ENCODE measurements around the gene GID4. TPM values are rescaled to one million over a fixed set of nuclear protein-coding genes. Genes with fewer than 3 reads are reported as not detected.

The GID4 gene
- total RNA-seq, 4 donors from 2014 or later, result 13.9 to 23.5 (median 17.6) TPM

- no peaks in the 10 kb centered on the region for H3K4me1 ChIP-seq
- H3K9me3 ChIP-seq, result no peaks in the 10 kb centered on the region
- DNase-seq (ENCODE audit: low spot score in 2 of 2), result no peak
- TF ChIP-seq CTCF (IDR thresholded peaks at IDR 0.05) (no peak), EP300 (IDR thresholded peaks at IDR 0.05) (no peak), POLR2A (IDR thresholded peaks at IDR 0.05) (no peak), POLR2AphosphoS5 (IDR thresholded peaks at IDR 0.05) (no peak)
- 100% methylated on average over 1 of the region's 1 CpG for WGBS
- no peaks in the 10 kb centered on the region for H3K27me3 ChIP-seq
- no peak overlapping the region for H3K27ac ChIP-seq
- H3K36me3 ChIP-seq, result no peaks in the 10 kb centered on the region
- no peak overlapping the region for H3K4me3 ChIP-seq
Measured at GRCh38 chr17:18117533-18117932, 78.3 kb downstream of the GID4 start.

Other genes with a start within 250 kb of the GID4 start
- 100 to 1,000 TPM in 2 of 4 donors, 10 to 100 TPM in 2; 78.1 to 124 (median 91.7) TPM for gene SREBF1, start 202.4 kb upstream of the GID4 start, total RNA-seq
- gene TOM1L2, start 67.0 kb upstream of the GID4 start, total RNA-seq, result 100 to 1,000 TPM; 128 to 259 (median 162) TPM
- gene DRC3, start 66.5 kb upstream of the GID4 start, total RNA-seq, result 10 to 100 TPM in 1 of 4 donors, 1 to 10 TPM in 3; 2.0 to 10.6 (median 5.5) TPM
- gene ATPAF2, start 240 bp upstream of the GID4 start, total RNA-seq, result 10 to 100 TPM; 18.2 to 41.6 (median 24.2) TPM
- gene DRG2, start 48.5 kb downstream of the GID4 start, total RNA-seq, result 10 to 100 TPM; 34.6 to 44.0 (median 37.9) TPM
- under 1 TPM; 0.23 to 0.49 (median 0.41) TPM for gene MYO15A, start 69.3 kb downstream of the GID4 start, total RNA-seq
- gene ALKBH5, start 144.4 kb downstream of the GID4 start, total RNA-seq, result 10 to 100 TPM; 67.1 to 92.7 (median 73.2) TPM
- 10 to 100 TPM; 27.7 to 37.1 (median 32.8) TPM for gene LLGL1, start 186.2 kb downstream of the GID4 start, total RNA-seq
- gene FLII, start 219.3 kb downstream of the GID4 start, total RNA-seq, result 100 to 1,000 TPM; 254 to 350 (median 291) TPM
- 10 to 100 TPM; 19.5 to 39.2 (median 27.5) TPM for gene MIEF2, start 221.3 kb downstream of the GID4 start, total RNA-seq